ENCODE data around the gene CENPN. TPM values are rescaled to one million over a fixed set of nuclear protein-coding genes. Genes with fewer than 3 reads are reported as not detected.

Gene CENPN
- polyA plus RNA-seq, 1 donor (not counting 4 experiments of a cell fraction or from before 2014, with no cell fraction given): 29.2 TPM

DNA sequence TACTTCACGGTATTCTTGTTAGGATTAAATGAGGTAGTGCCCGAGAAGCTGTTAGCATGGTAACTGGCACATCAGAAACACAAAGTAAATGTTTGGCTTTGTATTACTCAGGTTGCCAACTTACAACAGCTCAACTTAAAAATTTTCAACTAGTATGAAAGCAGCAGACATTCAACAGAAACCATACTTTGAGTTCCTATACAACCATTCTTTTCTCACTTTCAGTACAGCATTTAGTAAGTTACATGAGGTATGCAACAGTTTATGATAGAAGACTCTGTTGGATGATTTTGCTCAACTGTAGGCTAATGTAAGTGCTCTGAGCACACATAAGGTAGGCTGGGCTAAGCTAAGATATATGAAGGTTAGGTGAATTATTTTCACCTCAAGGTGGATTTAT is 7.7 kb downstream of the CENPN start:
- DNase-seq (ENCODE audit: low read depth, low spot score): no peak
- Histone ChIP-seq H4K20me1 (ENCODE audit: control insufficient read depth, extremely low read depth, insufficient read depth, low read length) (no peaks in the 10 kb centered on the region), H3K27ac (ENCODE audit: control insufficient read depth, insufficient read depth, low read length) (no peak overlapping the region), H3K9me3 (ENCODE audit: control insufficient read depth, low read depth, low read length) (no peaks in the 10 kb centered on the region), H3K27me3 (ENCODE audit: control insufficient read depth, extremely low read depth, insufficient read depth, low read length) (no peaks in the 10 kb centered on the region), H3K9ac (ENCODE audit: control insufficient read depth, extremely low read depth, insufficient read depth, low read length) (no peak overlapping the region), H3K4me3 (ENCODE audit: control insufficient read depth in 2 of 3, extremely low read depth in 1 of 3, insufficient read depth in 2 of 3, low read depth in 1 of 3, low read length in 3 of 3) (no peak overlapping the region), H3K4me1 (ENCODE audit: control insufficient read depth, extremely low read depth, insufficient read depth, low read length) (no peaks in the 10 kb centered on the region), H3K4me2 (ENCODE audit: control insufficient read depth, extremely low read depth, insufficient read depth, low read depth, low read length) (no peak overlapping the region), H2AFZ (ENCODE audit: control insufficient read depth, low read length) (no peak overlapping the region), H3K79me2 (ENCODE audit: control insufficient read depth, insufficient read depth, low read length) (peaks cover 14% of the 10 kb centered on the region), H3K36me3 (ENCODE audit: control insufficient read depth in 2 of 2, extremely low read depth in 1 of 2, insufficient read depth in 2 of 2, low read length in 2 of 2) (peaks cover 12 to 33% of the 10 kb centered on the region in 2 experiments), H3K9me1 (ENCODE audit: control insufficient read depth, extremely low read depth, insufficient read depth, low read length) (no peaks in the 10 kb centered on the region)
- TF ChIP-seq EZH2 (IDR thresholded peaks at IDR 0.05; ENCODE audit: low read length): no peak
- TF ChIP-seq, protein P1, sequence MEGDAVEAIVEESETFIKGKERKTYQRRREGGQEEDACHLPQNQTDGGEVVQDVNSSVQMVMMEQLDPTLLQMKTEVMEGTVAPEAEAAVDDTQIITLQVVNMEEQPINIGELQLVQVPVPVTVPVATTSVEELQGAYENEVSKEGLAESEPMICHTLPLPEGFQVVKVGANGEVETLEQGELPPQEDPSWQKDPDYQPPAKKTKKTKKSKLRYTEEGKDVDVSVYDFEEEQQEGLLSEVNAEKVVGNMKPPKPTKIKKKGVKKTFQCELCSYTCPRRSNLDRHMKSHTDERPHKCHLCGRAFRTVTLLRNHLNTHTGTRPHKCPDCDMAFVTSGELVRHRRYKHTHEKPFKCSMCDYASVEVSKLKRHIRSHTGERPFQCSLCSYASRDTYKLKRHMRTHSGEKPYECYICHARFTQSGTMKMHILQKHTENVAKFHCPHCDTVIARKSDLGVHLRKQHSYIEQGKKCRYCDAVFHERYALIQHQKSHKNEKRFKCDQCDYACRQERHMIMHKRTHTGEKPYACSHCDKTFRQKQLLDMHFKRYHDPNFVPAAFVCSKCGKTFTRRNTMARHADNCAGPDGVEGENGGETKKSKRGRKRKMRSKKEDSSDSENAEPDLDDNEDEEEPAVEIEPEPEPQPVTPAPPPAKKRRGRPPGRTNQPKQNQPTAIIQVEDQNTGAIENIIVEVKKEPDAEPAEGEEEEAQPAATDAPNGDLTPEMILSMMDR (optimal IDR thresholded peaks at IDR 0.05 in 1 of 3, IDR thresholded peaks at IDR 0.05 in 1 of 3, conservative IDR thresholded peaks at IDR 0.05 in 1 of 3; ENCODE audit: extremely low read depth in 1 of 3, insufficient read depth in 2 of 3, low read length in 3 of 3): no peak
- no peak for FAIRE-seq
- dilution Hi-C loops (cut with MboI; ENCODE audit: extremely low pct_ligation_motif_present, low sequenced_read_pairs): no loop called here

DNA sequence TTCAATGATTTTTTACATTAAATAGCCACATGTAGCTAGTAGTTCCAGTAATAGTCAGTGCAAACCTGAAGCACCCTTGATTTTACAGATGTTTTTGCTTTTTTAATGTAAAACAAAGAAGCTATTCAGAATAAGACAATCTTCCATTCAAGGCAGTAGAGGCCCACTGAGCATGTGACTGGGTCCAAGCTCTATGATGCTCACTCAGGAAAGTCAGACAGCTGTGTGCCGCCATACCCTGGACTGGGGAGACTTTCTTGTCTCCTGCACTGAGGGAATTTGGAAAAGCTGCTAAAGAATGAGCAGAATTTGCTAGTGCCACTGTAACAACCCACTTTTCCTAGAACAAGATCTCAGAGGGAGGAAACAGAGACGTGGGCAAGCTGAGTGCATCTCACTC is 11.5 kb downstream of the CENPN start:
- H3K36me3 ChIP-seq (ENCODE audit: control insufficient read depth in 2 of 2, extremely low read depth in 1 of 2, insufficient read depth in 2 of 2, low read length in 2 of 2): peaks cover 16 to 37% of the 10 kb centered on the region in 2 experiments
- H3K27me3 ChIP-seq (ENCODE audit: control insufficient read depth, extremely low read depth, insufficient read depth, low read length): no peaks in the 10 kb centered on the region
- no peak overlapping the region for H3K27ac ChIP-seq (ENCODE audit: control insufficient read depth, insufficient read depth, low read length)
- dilution Hi-C loops (cut with MboI; ENCODE audit: extremely low pct_ligation_motif_present, low sequenced_read_pairs): no loop called here
- H3K4me1 ChIP-seq (ENCODE audit: control insufficient read depth, extremely low read depth, insufficient read depth, low read length): no peaks in the 10 kb centered on the region
- no peak overlapping the region for H3K4me3 ChIP-seq (ENCODE audit: control insufficient read depth in 2 of 3, extremely low read depth in 1 of 3, insufficient read depth in 2 of 3, low read depth in 1 of 3, low read length in 3 of 3)
- no peak overlapping the region for H2AFZ ChIP-seq (ENCODE audit: control insufficient read depth, low read length)
- TF ChIP-seq, protein P1 (optimal IDR thresholded peaks at IDR 0.05 in 1 of 3, IDR thresholded peaks at IDR 0.05 in 1 of 3, conservative IDR thresholded peaks at IDR 0.05 in 1 of 3; ENCODE audit: extremely low read depth in 1 of 3, insufficient read depth in 2 of 3, low read length in 3 of 3): no peak
- TF ChIP-seq EZH2 (IDR thresholded peaks at IDR 0.05; ENCODE audit: low read length): no peak
- no peak overlapping the region for H3K9ac ChIP-seq (ENCODE audit: control insufficient read depth, extremely low read depth, insufficient read depth, low read length)
- H3K9me3 ChIP-seq (ENCODE audit: control insufficient read depth, low read depth, low read length): no peaks in the 10 kb centered on the region
- DNase-seq (ENCODE audit: low read depth, low spot score) (no peak), FAIRE-seq (no peak)
- no peaks in the 10 kb centered on the region for H3K79me2 ChIP-seq (ENCODE audit: control insufficient read depth, insufficient read depth, low read length)
- H3K9me1 ChIP-seq (ENCODE audit: control insufficient read depth, extremely low read depth, insufficient read depth, low read length): no peaks in the 10 kb centered on the region
- H3K4me2 ChIP-seq (ENCODE audit: control insufficient read depth, extremely low read depth, insufficient read depth, low read depth, low read length): no peak overlapping the region
- no peaks in the 10 kb centered on the region for H4K20me1 ChIP-seq (ENCODE audit: control insufficient read depth, extremely low read depth, insufficient read depth, low read length)

Measured in keratinocyte (primary cell).